ENCODE results near the gene AP2B1.

Gene AP2B1

DNA sequence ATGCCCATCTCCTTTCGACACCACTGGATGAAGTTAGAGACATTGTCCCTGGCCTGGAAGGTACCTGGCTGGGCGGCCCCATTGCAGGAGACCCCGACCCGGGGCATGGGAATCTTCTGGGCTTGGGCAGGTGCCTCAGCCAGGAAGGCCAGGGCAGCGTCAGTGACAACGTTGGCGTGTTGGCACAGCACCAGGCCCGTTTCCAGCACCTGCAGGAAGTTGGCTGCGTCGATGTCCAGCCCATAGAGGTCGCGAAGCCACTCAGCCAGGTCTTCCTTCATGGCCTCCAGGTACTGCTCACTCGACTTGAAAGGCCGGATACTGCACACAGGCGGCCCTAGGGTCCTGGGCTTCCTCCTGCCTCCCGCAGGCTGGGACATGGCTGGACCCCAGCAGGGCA is 165.3 kb downstream of the AP2B1 start:
- Histone ChIP-seq H3F3A (ENCODE audit: insufficient read depth, low read length) (no peaks in the 10 kb centered on the region), H2AFZ (ENCODE audit: low read length) (no peak overlapping the region), H3K9ac (ENCODE audit: low read length) (no peak overlapping the region), H3K27ac (ENCODE audit: low read length) (no peak overlapping the region), H3K27me3 (replicated peaks; ENCODE audit: insufficient read depth, low read length) (peaks cover 32% of the 10 kb centered on the region), H3K4me1 (ENCODE audit: low read length) (no peaks in the 10 kb centered on the region), H3K9me2 (replicated peaks; ENCODE audit: insufficient read depth, low read length) (no peaks in the 10 kb centered on the region), H4K20me1 (ENCODE audit: insufficient read depth, low read length) (no peaks in the 10 kb centered on the region), H3K36me3 (replicated peaks; ENCODE audit: insufficient read depth, low read length) (no peaks in the 10 kb centered on the region), H3K79me2 (ENCODE audit: low read length) (no peaks in the 10 kb centered on the region), H3K4me3 (ENCODE audit: low read length) (no peak overlapping the region), H3K4me2 (ENCODE audit: low read depth, low read length) (no peak overlapping the region), H3K9me3 (replicated peaks; ENCODE audit: insufficient read depth, low read length) (no peaks in the 10 kb centered on the region)
- TF ChIP-seq EZH2phosphoT487 (IDR thresholded peaks at IDR 0.05; ENCODE audit: low read length) (no peak), EZH2 (optimal IDR thresholded peaks at IDR 0.05; ENCODE audit: low read depth, low read length) (no peak)
- TF ChIP-seq, protein P1, sequence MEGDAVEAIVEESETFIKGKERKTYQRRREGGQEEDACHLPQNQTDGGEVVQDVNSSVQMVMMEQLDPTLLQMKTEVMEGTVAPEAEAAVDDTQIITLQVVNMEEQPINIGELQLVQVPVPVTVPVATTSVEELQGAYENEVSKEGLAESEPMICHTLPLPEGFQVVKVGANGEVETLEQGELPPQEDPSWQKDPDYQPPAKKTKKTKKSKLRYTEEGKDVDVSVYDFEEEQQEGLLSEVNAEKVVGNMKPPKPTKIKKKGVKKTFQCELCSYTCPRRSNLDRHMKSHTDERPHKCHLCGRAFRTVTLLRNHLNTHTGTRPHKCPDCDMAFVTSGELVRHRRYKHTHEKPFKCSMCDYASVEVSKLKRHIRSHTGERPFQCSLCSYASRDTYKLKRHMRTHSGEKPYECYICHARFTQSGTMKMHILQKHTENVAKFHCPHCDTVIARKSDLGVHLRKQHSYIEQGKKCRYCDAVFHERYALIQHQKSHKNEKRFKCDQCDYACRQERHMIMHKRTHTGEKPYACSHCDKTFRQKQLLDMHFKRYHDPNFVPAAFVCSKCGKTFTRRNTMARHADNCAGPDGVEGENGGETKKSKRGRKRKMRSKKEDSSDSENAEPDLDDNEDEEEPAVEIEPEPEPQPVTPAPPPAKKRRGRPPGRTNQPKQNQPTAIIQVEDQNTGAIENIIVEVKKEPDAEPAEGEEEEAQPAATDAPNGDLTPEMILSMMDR (IDR thresholded peaks at IDR 0.05; ENCODE audit: low read length), result no peak
- no peak for DNase-seq

DNA sequence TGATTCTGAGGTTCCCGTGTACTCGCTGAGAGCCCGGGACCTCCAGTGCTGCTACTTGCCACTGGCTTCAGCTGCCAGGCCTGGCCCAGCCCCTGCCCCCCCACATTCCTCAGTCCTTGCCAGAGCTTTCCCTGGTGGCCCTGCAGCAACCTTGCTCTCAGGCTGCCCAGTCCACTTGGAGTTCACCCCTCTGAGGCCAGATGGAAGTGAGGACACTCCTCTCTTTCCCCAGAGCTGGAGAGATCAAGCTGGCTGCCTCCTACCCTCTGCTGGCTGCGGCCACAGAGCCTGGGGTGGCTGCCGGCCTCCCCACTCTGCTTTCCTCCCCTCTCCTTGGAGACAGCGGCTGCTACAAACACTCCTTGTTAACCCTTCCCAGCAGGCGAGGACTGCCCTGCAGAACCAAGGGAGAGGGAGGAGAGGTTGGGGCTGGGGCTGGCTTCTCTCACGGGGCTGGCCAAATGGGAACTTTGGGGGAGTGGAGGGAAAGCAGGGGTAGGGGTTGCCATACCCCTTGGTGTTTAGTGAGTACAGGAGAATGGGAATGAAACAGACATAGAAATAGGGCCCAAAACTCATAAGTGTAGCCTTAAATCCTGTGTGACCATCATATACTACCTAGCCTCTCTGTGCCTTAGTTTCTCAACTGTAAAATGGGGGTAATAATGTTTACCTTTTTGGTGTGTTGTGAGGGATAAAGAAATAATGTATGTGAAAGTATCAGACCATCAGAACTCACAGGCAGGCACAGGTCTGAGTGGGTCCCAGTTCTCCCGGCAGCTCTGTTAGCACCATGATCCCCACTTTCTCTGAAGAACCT is 166.0 kb downstream of the AP2B1 start, which contains the start of gene GAS2L2:
GAS2L2 (minus strand) TSS at position 295 of the 820 bp plus-strand sequence. CDS start 389 bp downstream, outside the sequence.
- Histone ChIP-seq H3K9ac (ENCODE audit: low read length) (no peak within 1 kb of the TSS), H3K4me2 (ENCODE audit: low read depth, low read length) (no peak within 1 kb of the TSS), H3K9me3 (replicated peaks; ENCODE audit: insufficient read depth, low read length) (no peaks in the 10 kb centered on the region), H2AFZ (ENCODE audit: low read length) (no peak within 1 kb of the TSS), H3K4me3 (ENCODE audit: low read length) (no peak within 1 kb of the TSS), H3K79me2 (ENCODE audit: low read length) (no peaks in the 10 kb centered on the region), H3K27ac (ENCODE audit: low read length) (no peak within 1 kb of the TSS), H3F3A (ENCODE audit: insufficient read depth, low read length) (no peaks in the 10 kb centered on the region), H4K20me1 (ENCODE audit: insufficient read depth, low read length) (no peaks in the 10 kb centered on the region), H3K27me3 (replicated peaks; ENCODE audit: insufficient read depth, low read length) (peaks cover 28% of the 10 kb centered on the region), H3K9me2 (replicated peaks; ENCODE audit: insufficient read depth, low read length) (no peaks in the 10 kb centered on the region), H3K36me3 (replicated peaks; ENCODE audit: insufficient read depth, low read length) (no peaks in the 10 kb centered on the region), H3K4me1 (ENCODE audit: low read length) (no peaks in the 10 kb centered on the region)
- DNase-seq, result no peak
- TF ChIP-seq EZH2phosphoT487 (IDR thresholded peaks at IDR 0.05; ENCODE audit: low read length) (no peak), EZH2 (optimal IDR thresholded peaks at IDR 0.05; ENCODE audit: low read depth, low read length) (no peak)
- TF ChIP-seq, protein P1 (IDR thresholded peaks at IDR 0.05; ENCODE audit: low read length), result no peak

DNA sequence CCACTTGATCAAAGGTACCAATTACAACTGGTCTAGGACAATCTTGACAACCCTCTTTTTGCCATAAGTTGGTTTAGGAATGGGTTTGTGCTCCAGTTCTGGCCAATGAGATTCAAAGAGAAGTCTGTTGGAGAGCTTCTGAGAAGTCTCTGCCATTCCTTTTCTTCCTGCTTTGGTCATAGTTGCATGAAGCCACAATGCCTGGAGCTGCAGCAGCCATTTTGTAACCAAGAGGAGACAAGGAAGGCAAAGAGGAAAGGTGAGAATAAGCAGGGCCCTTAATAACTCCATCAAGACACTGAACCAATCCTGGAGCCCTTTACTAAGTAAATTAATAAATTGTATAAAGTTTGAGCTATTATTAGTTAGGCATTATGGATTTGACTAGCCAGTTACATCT is 170.1 kb downstream of the AP2B1 start:
- no peak for DNase-seq
- Histone ChIP-seq H3K9me2 (replicated peaks; ENCODE audit: insufficient read depth, low read length) (no peaks in the 10 kb centered on the region), H3K9ac (ENCODE audit: low read length) (no peak overlapping the region), H3K4me1 (ENCODE audit: low read length) (no peaks in the 10 kb centered on the region), H3K36me3 (replicated peaks; ENCODE audit: insufficient read depth, low read length) (no peaks in the 10 kb centered on the region), H3K9me3 (replicated peaks; ENCODE audit: insufficient read depth, low read length) (no peaks in the 10 kb centered on the region), H4K20me1 (ENCODE audit: insufficient read depth, low read length) (no peaks in the 10 kb centered on the region), H3K4me2 (ENCODE audit: low read depth, low read length) (no peak overlapping the region), H3K27ac (ENCODE audit: low read length) (no peak overlapping the region), H2AFZ (ENCODE audit: low read length) (no peak overlapping the region), H3F3A (ENCODE audit: insufficient read depth, low read length) (no peaks in the 10 kb centered on the region), H3K4me3 (ENCODE audit: low read length) (no peak overlapping the region), H3K27me3 (replicated peaks; ENCODE audit: insufficient read depth, low read length) (no peaks in the 10 kb centered on the region), H3K79me2 (ENCODE audit: low read length) (no peaks in the 10 kb centered on the region)
- TF ChIP-seq EZH2phosphoT487 (IDR thresholded peaks at IDR 0.05; ENCODE audit: low read length) (no peak), EZH2 (optimal IDR thresholded peaks at IDR 0.05; ENCODE audit: low read depth, low read length) (no peak)
- TF ChIP-seq, protein P1 (IDR thresholded peaks at IDR 0.05; ENCODE audit: low read length), result no peak
